Measurements from ENCODE around the gene GORASP1. TPM values are rescaled to one million over a fixed set of nuclear protein-coding genes. Genes with fewer than 3 reads are reported as not detected.

The GORASP1 gene
- total RNA-seq, 2 experiments from 2014 or later: 51.5 to 59.9 TPM

- ChIA-PET CTCF (ENCODE audit: unreplicated experiment) (no interaction called here), POLR2A (interaction anchor here (0.9 to 1.8 kb wide), 3 partner anchors 11 to 21 kb away, joined by 4 to 6 read pairs (median 5); no protein-coding TSS in a partner anchor)
- TF ChIP-seq CTCF (conservative IDR thresholded peaks at IDR 0.05; ENCODE audit: low read length) (no peak), EZH2phosphoT487 (IDR thresholded peaks at IDR 0.05; ENCODE audit: borderline replicate concordance, low read depth, low read length) (no peak)
- Histone ChIP-seq H4K20me1 (ENCODE audit: insufficient read depth, low read length) (no peaks in the 10 kb centered on the region), H3K9me3 (ENCODE audit: low read length) (no peaks in the 10 kb centered on the region), H2AFZ (ENCODE audit: low read length) (no peak overlapping the region), H3K27ac (ENCODE audit: low read depth, low read length, poor library complexity, severe bottlenecking) (no peak overlapping the region), H3K36me3 (ENCODE audit: insufficient read depth, low read length) (peaks cover 67% of the 10 kb centered on the region), H3K9me2 (ENCODE audit: insufficient read depth, low read length) (no peaks in the 10 kb centered on the region), H3K79me2 (ENCODE audit: insufficient read depth, low read depth, low read length) (peaks cover 44% of the 10 kb centered on the region), H3K4me2 (ENCODE audit: low read length) (no peak overlapping the region), H3K4me1 (ENCODE audit: insufficient read depth, low read length, poor library complexity, severe bottlenecking) (peaks cover 64% of the 10 kb centered on the region), H3K4me3 (ENCODE audit: low read depth, low read length, poor library complexity, severe bottlenecking) (no peak overlapping the region)
- intact Hi-C loops (cut with micrococcal nuclease; ENCODE audit: unreplicated experiment): loop anchor here (5.0 kb wide), 1 partner anchor 58 kb away; no protein-coding TSS in a partner anchor
- no peak for DNase-seq (ENCODE audit: low spot score)
- BruUV-seq (replicated peaks): no TSS peak
Observed at GRCh38 chr3:39144748-39145380, 37.4 kb upstream of the GORASP1 start.

- no peak for TF ChIP-seq CTCF (conservative IDR thresholded peaks at IDR 0.05; ENCODE audit: low read length)
- TF ChIP-seq EZH2phosphoT487 (IDR thresholded peaks at IDR 0.05; ENCODE audit: borderline replicate concordance, low read depth, low read length): no peak
- Histone ChIP-seq H4K20me1 (ENCODE audit: insufficient read depth, low read length) (no peaks in the 10 kb centered on the region), H3K4me2 (ENCODE audit: low read length) (no peak overlapping the region), H3K9me2 (ENCODE audit: insufficient read depth, low read length) (no peaks in the 10 kb centered on the region), H3K27ac (ENCODE audit: low read depth, low read length, poor library complexity, severe bottlenecking) (no peak overlapping the region), H3K36me3 (ENCODE audit: insufficient read depth, low read length) (peaks cover 71% of the 10 kb centered on the region), H2AFZ (ENCODE audit: low read length) (no peak overlapping the region), H3K79me2 (ENCODE audit: insufficient read depth, low read depth, low read length) (peaks cover 37% of the 10 kb centered on the region; the same call in 1 of the 2 replicates), H3K4me3 (ENCODE audit: low read depth, low read length, poor library complexity, severe bottlenecking) (no peak overlapping the region), H3K9me3 (ENCODE audit: low read length) (no peaks in the 10 kb centered on the region), H3K4me1 (ENCODE audit: insufficient read depth, low read length, poor library complexity, severe bottlenecking) (peaks cover 58% of the 10 kb centered on the region)
- POLR2A ChIA-PET: interaction anchor here (0.8 to 1.8 kb wide), 2 partner anchors 14 to 21 kb away, joined by 3 to 6 read pairs; no protein-coding TSS in a partner anchor
- intact Hi-C loops (cut with micrococcal nuclease; ENCODE audit: unreplicated experiment): no loop called here
- no TSS peak for BruUV-seq (replicated peaks)
- DNase-seq (ENCODE audit: low spot score): no peak
- CTCF ChIA-PET (ENCODE audit: unreplicated experiment): no interaction called here
Observed at GRCh38 chr3:39144095-39144747, 36.8 kb upstream of the GORASP1 start.

Data from OCI-LY7 (cell line).